K562 (cell line): Measurements from ENCODE around the gene TTC33.

Experiments used
- CHD2 ChIP-seq: IDR thresholded peaks from 2 replicates; pipeline ENCODE4 v1.6.1; 2011; ENCODE audit warnings: low read depth, low read length
- LCOR ChIP-seq: sonication (generic); formaldehyde crosslinking; IDR thresholded peaks from 2 replicates; pipeline ENCODE4 v1.8.0; 2022; ENCODE audit warnings: mild to moderate bottlenecking, missing genetic modification reagents
- MTA3 ChIP-seq: fragments of 450-650 bp; formaldehyde crosslinking; IDR thresholded peaks from 2 replicates; pipeline ENCODE4 v1.6.1; 2017; ENCODE audit warnings: mild to moderate bottlenecking, borderline replicate concordance
- RAD21 ChIP-seq, 2 experiments: fragments of 250-450 bp in 1 of 2; fragments of 450-650 bp in 1 of 2; sonication (Bioruptor Pico) in 1 of 2; formaldehyde crosslinking in 1 of 2; IDR thresholded peaks in 1 of 2; conservative IDR thresholded peaks in 1 of 2; 2 replicates each; pipeline versions ENCODE4 v1.4.0 to v1.8.0; 2020 to 2022; ENCODE audit warnings: mild to moderate bottlenecking in 2 of 2, moderate library complexity in 1 of 2
- RBFOX2 ChIP-seq: fragments of 200-400 bp; formaldehyde crosslinking; IDR thresholded peaks from 2 replicates; pipeline ENCODE4 v1.6.1; 2017; ENCODE audit warnings: low read depth, mild to moderate bottlenecking, low read length, moderate library complexity
- RFX5 ChIP-seq: IDR thresholded peaks from 2 replicates; pipeline ENCODE4 v1.6.1; 2011; ENCODE audit warnings: low read depth, mild to moderate bottlenecking, improper control_type of control experiment, low read length
- TARDBP ChIP-seq: fragments of 450-650 bp; IDR thresholded peaks from 2 replicates; pipeline ENCODE4 v1.6.1; 2016
- ZNF184 ChIP-seq: sonication (generic); formaldehyde crosslinking; IDR thresholded peaks from 2 replicates; pipeline ENCODE4 v1.5.0; 2020; ENCODE audit warnings: missing genetic modification reagents
- TF ChIP-seq, protein P1 (sequence below): sonication (generic); formaldehyde crosslinking; IDR thresholded peaks from 2 replicates; pipeline ENCODE4 v1.8.0; 2022; ENCODE audit warnings: missing genetic modification reagents, mild to moderate bottlenecking, borderline replicate concordance
- TF ChIP-seq, protein P2 (sequence below), 3 experiments: IDR thresholded peaks in 2 of 3; conservative IDR thresholded peaks in 1 of 3; 2 replicates each; pipeline ENCODE4 v1.5.1; 2011 to 2012; ENCODE audit warnings: low read length in 3 of 3, mild to moderate bottlenecking in 3 of 3, control low read depth in 2 of 3, improper control_type of control experiment in 1 of 3, inconsistent platforms in 1 of 3, low read depth in 1 of 3, mixed read lengths in 1 of 3, moderate library complexity in 1 of 3; ENCODE audit not compliant: insufficient read depth in 2 of 3

DNA sequence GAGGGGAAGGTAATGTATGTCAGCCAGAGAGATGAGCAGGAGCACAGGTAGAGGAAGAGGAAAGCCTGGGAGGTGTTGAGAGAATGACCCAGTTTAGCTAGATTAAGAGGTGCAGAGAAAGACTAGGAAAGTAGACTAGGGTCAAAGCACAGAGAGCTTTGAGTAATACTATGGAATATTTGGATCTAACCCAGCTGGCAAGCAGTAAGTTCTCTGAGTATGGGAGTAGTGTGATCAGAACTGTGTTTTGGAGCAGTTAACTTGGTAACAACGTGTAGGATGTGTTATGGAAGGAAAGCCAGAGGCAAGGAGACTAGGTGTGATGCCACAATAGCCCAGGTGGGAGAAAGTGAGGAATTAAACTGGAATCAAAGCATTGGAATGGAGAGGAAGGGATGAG lies 160.9 kb downstream of the TTC33 start:
- TF ChIP-seq RFX5, result no peak
- TF ChIP-seq ZNF184 (CRISPR knock-in tag), result no peak
- no peak for TF ChIP-seq MTA3
- TF ChIP-seq, protein P1, sequence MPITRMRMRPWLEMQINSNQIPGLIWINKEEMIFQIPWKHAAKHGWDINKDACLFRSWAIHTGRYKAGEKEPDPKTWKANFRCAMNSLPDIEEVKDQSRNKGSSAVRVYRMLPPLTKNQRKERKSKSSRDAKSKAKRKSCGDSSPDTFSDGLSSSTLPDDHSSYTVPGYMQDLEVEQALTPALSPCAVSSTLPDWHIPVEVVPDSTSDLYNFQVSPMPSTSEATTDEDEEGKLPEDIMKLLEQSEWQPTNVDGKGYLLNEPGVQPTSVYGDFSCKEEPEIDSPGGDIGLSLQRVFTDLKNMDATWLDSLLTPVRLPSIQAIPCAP, result no peak
- TF ChIP-seq RAD21 (CRISPR knock-in tag; conservative IDR thresholded peaks at IDR 0.05 in 1 of 2, IDR thresholded peaks at IDR 0.05 in 1 of 2), result no peak
- TF ChIP-seq TARDBP, result no peak
- TF ChIP-seq, protein P2, sequence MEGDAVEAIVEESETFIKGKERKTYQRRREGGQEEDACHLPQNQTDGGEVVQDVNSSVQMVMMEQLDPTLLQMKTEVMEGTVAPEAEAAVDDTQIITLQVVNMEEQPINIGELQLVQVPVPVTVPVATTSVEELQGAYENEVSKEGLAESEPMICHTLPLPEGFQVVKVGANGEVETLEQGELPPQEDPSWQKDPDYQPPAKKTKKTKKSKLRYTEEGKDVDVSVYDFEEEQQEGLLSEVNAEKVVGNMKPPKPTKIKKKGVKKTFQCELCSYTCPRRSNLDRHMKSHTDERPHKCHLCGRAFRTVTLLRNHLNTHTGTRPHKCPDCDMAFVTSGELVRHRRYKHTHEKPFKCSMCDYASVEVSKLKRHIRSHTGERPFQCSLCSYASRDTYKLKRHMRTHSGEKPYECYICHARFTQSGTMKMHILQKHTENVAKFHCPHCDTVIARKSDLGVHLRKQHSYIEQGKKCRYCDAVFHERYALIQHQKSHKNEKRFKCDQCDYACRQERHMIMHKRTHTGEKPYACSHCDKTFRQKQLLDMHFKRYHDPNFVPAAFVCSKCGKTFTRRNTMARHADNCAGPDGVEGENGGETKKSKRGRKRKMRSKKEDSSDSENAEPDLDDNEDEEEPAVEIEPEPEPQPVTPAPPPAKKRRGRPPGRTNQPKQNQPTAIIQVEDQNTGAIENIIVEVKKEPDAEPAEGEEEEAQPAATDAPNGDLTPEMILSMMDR (IDR thresholded peaks at IDR 0.05 in 2 of 3, conservative IDR thresholded peaks at IDR 0.05 in 1 of 3; ENCODE audit: insufficient read depth in 2 of 3, low read depth in 1 of 3, low read length in 3 of 3), result no peak
- TF ChIP-seq CHD2, result no peak
- no peak for TF ChIP-seq RBFOX2
- no peak for TF ChIP-seq LCOR
